ENCODE results near the gene DDX23. TPM values are rescaled to one million over a fixed set of nuclear protein-coding genes. Genes with fewer than 3 reads are reported as not detected.

The DDX23 gene
- total RNA-seq, 1 experiment from 2014 or later = 98.1 TPM

GRCh38 chr12:48800971-48801370 is 51.0 kb downstream of the DDX23 start:
- no peak overlapping the region for H4K5ac ChIP-seq (ENCODE audit: insufficient read length, low read depth, low read length)
- H2BK5ac ChIP-seq (ENCODE audit: insufficient read length, low read length) = no peak overlapping the region
- no peak overlapping the region for H3K56ac ChIP-seq (ENCODE audit: insufficient read length, low read depth, low read length)
- no peak overlapping the region for H2BK12ac ChIP-seq (ENCODE audit: insufficient read length, low read depth, low read length)
- H3K4me1 Mint-ChIP-seq = peaks cover 5 to 7% of the 10 kb centered on the region in 2 experiments; a peak in 3 of 4 replicates
- H3K4ac ChIP-seq (ENCODE audit: low read depth, low read length) = no peak overlapping the region
- DNase-seq = no peak
- no peak overlapping the region for H3K23ac ChIP-seq (ENCODE audit: insufficient read length, low read depth, low read length)
- H4K8ac ChIP-seq (replicated peaks; ENCODE audit: insufficient read length, low read depth, low read length) = no peak overlapping the region
- H3K18ac ChIP-seq (ENCODE audit: insufficient read length, low read depth, low read length) = no peak overlapping the region
- peaks cover 8% of the 10 kb centered on the region for H3K27me3 Mint-ChIP-seq (ENCODE audit: low read depth)
- H2BK15ac ChIP-seq (ENCODE audit: low read depth, low read length) = no peak overlapping the region
- H4K20me1 ChIP-seq (ENCODE audit: control insufficient read depth, insufficient read depth, insufficient read length) = no peaks in the 10 kb centered on the region
- H2AFZ ChIP-seq (ENCODE audit: low read length) = no peak overlapping the region
- H3K79me2 ChIP-seq (ENCODE audit: insufficient read depth, low read length) = no peaks in the 10 kb centered on the region
- H3K79me1 ChIP-seq (ENCODE audit: insufficient read depth, low read depth, low read length, poor library complexity, severe bottlenecking) = no peaks in the 10 kb centered on the region
- no peaks in the 10 kb centered on the region for H3K23me2 ChIP-seq (ENCODE audit: insufficient read length, low read depth, low read length, poor library complexity, severe bottlenecking)
- TF ChIP-seq CTCF (conservative IDR thresholded peaks at IDR 0.05) = no peak
- no peak overlapping the region for H3K14ac ChIP-seq (ENCODE audit: insufficient read depth, low read length)
- H3K9me3 Mint-ChIP-seq = no peaks in the 10 kb centered on the region
- H2BK120ac ChIP-seq (ENCODE audit: low read depth, low read length, poor library complexity, severe bottlenecking) = no peak overlapping the region
- H3K4me2 ChIP-seq (ENCODE audit: insufficient read depth, insufficient read length, low read length) = no peak overlapping the region
- no peak overlapping the region for H3T11ph ChIP-seq (ENCODE audit: low read length)
- H3K27me3 ChIP-seq (ENCODE audit: insufficient read depth, low read length) = no peaks in the 10 kb centered on the region; the same call in 1 of the 2 replicates
- no peak overlapping the region for H3K27ac ChIP-seq (ENCODE audit: insufficient read length, low read depth, low read length)
- no peak overlapping the region for H2BK20ac ChIP-seq (ENCODE audit: low read depth, low read length, poor library complexity, severe bottlenecking)
- H2AK5ac ChIP-seq (ENCODE audit: insufficient read length, low read length) = no peak overlapping the region
- H3K27ac Mint-ChIP-seq = no peak overlapping the region
- H3K4me1 ChIP-seq (ENCODE audit: insufficient read depth, low read length) = no peaks in the 10 kb centered on the region
- H3K4me3 Mint-ChIP-seq = no peak overlapping the region
- no peaks in the 10 kb centered on the region for H3K36me3 Mint-ChIP-seq (ENCODE audit: insufficient read depth in 1 of 3, low read depth in 3 of 3)
- no peak overlapping the region for H4K91ac ChIP-seq (ENCODE audit: insufficient read length, low read depth, low read length)
- no peak overlapping the region for H3K9ac ChIP-seq (ENCODE audit: extremely low read depth, insufficient read length, low read length)
- no peaks in the 10 kb centered on the region for H3K9me3 ChIP-seq (ENCODE audit: control insufficient read depth, low read depth, low read length)
- WGBS (ENCODE audit: extremely low coverage, insufficient read length, low lambda C conversion rate) = no CpG with 5 or more reads among the region's 14 CpGs

Data from H9 (cell line).